M059J (cell line): Measurements from ENCODE around the gene HEXD. TPM values are rescaled to one million over a fixed set of nuclear protein-coding genes. Genes with fewer than 3 reads are reported as not detected.
"Not testable (repeated sequence)": the region's sequence is repeated elsewhere in the genome, so short reads cannot be mapped to it uniquely, and the experiment has no call there.

ENCODE experiments used
- DNase-seq: peaks from one replicate; pipeline ENCODE4 v3.0.0-alpha.2; 2012; ENCODE audit warnings: low read depth
- total RNA-seq: library from RNA; depleted of rRNA; stranded (reverse); fragments of >200 nt; shearing (Covaris generic); gene quantifications from 2 replicates; pipeline ENCODE4 v1.2.3, GENCODE V29; 2014

Gene HEXD
- total RNA-seq, 1 experiment from 2014 or later, result 7.3 TPM

DNA sequence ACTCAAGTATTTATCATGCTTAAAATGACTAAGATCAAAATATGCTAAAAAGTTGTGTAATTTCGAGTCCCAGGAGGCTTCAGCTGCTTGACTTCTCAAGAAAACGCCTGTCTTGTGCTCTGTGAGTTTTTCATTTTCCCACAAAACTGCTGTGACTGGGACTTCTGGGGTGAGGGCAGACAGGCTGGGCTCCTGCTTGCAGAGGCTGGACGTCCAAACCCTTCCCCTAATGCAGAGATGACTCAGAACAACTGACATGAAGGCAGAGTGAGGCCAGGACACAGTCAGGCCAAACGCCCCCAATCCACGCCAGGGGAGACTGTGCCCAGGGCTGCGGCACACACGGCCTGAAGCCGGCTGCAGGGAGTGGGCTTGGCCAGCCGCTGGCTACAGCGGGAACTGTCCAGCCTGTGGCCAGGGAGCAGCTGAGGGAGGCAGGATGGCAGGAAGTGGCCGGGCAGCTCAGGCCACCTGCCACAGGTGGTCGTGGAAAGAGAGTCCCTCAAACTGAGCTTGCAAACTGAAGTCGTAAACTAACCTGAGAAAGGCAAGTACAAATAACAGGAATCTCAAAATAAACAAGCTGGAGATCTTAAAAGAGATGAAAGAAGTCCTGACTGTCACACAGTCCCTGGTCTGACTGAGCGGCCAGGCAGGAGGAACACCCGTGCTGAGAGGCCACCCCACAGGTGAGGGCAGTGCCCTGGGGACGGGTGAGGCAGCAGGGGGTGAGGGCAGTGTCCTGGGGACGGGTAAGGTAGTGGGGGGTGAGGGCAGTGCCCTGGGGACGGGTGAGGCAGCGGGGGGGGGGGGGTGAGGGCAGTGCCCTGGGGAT lies 21.3 kb upstream of the HEXD start:
- DNase-seq, result peak; percentile 29

DNA sequence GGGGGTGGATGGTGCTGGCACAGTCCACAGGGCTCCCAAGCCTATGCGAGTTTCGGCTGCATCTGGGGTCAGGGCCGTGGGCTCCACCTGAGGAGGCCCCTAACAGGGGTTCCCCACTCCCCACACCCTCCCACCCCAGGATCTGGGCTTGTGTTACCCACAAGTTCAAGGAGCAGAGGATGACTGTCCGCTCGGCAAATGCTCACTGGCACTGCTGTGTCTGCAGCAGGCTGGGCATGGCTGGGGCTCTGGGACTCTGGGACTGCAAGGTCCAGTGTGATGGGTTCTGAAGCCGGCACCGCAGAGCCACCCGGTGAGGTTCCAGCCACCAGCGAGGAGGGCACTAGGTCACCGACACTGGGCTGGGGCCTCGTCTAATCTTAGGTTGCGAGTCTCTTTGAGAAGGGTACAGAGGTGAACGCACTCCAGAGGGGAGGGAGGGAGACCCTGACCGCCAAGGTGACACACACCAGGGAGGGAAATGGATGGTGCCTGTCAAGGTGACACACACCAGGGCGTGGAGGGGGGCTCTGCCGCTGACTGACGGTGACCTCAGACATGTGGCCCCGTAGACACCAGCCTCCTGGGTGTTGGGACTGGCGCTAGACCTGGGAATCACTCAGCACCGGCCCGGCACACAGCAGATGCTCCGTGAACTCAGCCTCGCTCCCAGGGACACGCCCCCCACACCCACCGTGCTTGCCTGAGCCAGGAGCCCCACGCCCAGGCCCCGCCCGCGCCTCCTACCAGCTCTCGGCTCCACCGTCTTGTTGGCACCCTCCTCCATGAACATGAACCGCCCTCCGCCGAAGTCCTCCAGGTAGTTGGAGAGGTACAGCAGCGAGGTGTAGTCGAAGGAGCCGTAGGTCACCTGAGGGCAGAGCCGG lies 20.5 kb upstream of the HEXD start:
- DNase-seq, result no peak

DNA sequence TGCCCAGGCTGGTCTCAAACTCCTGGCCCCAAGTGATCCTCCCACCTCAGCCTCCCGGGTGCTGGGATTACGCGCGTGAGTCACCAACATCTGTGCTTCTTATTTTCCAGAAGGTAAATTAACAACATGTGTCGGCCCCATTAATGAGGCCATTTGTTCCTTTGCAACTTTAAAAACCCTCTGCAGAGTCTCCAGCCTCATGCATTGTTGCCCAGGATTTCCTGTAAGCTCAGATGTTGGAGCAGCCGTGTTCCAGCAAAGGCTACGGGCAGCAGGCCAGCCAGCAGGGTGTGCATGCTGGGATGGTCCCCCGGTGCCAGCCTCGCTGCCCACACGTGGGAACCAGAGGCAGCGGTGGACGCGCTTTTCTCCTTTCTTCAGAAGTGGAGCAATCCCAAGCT lies 19.1 kb upstream of the HEXD start:
- no peak for DNase-seq

DNA sequence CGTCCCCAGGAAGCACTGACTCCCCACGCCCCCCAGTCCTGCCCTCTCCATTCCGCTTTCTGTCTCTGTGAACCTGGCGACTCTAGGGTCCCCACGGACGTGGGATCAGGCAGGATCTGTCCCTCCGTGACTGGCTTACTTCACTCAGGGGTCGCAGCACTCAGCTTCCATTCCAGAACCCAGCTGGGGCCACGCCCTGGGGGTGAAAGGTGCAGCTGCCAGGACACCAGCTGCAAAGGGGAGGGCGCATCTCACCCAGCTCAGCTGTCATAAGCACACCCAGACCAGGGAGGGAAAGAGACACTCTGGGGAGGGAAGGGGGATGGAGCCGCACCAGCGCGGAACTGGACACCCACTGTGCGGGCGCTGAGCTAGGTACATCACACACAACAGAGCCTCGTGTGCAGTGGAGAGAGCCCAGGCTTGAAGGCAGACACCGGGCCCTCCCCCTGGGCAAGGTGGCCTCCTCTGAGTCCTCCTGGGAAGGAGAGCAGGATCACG lies 18.5 kb upstream of the HEXD start:
- DNase-seq, result no peak

DNA sequence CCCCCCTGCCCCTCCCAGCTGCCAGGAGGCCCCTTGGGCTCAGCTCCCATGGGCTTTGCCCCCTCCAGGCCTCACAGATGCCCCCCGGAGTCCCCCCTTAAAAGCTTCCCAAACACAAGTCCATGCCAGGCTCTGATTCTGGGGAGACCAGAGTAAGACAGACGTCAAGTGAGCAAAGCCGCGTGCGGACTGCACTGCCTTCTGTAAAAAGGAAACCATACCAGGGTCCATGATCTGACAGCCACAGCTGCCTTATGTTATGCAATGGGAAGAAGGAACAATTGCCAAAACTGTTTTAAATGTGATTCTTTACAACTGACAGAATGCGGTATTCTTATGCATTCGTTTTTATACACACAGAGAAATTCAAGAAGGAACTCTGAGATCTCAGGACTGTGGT lies 17.9 kb upstream of the HEXD start:
- DNase-seq, result no peak

DNA sequence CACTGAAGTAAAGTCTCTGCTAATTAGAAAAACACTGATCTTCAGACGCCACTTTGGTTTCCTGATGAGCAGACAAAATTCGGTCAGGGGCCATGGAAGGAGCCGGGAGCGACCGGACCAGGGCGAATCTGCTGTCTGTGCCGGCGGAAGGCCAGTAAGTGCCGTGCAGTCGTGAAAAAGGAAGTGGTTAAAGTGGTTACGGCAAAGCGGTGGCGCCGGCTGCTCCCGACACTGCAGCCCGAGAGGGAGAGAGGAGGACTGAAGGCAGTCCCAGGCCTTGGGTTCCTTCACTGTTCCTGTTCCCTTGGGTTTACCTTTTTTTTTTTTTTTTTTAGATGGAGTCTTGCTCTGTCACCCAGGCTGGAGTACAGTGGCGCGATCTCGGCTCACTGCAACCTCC lies 17.3 kb upstream of the HEXD start:
- no peak for DNase-seq

DNA sequence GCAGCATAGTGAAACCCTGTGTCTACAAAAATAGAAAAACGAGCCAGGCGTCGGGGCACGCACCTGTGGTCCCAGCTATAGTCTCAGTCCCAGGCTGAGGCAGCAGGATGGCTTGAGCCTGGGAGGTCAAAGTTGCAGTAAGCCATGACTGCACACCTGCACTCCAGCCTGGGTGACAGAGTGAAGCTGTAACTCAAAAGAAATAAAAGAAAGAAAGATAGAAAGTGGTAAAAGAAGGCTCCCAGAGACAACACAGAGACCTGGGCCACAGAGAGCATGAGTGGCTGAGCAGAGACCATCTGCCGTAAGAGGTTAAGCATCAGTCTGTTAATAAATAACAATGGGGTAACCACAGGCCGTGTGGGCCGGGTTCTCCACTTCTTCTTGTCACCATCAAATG lies 15.3 kb upstream of the HEXD start:
- no peak for DNase-seq

DNA sequence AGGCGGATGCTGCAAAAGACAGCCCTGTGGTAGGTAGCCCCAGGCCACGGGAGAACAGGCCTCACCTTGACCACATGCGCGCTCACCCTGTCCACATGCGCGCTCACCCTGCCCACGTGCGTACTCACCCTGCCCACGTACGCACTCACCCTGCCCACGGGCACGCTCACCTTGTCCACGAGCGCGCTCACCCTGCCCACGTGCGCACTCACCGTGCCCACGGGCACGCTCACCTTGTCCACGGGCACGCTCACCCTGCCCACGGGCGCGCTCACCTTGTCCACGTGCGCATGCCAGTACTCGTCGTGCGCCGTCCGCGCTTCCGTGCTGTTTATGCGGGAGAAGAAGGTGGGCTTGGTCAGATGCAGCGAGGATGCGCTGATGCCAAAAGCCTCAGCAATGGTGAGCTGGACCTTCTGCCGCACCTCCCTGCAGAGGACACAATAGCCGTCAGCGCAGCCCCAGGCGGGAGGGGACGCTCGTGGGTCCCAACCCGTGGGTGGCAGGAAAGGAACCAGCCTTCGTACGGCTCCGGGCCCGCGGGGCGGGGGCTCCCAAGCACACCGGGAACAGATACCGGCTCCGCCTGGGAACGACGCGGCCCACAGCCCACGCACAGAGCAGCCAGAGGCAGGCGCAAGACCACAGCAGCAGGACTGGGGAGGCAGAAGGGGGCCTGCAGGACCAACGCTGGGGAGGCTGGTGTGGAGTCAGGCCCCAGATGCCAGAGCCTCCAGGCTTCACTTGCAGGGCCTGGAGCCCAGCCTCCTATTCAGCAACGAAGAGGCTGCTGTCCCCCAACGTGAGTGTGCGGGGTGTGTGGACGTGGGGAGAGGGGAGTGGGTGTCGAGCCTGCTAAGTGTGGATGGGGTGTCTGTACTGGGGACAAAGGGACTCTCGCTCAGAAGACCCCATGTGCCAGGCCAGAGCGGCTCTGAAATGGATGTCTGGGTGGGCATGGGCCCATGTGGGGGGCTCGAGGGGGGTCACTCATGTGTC lies 14.2 kb upstream of the HEXD start:
- DNase-seq, result no peak

DNA sequence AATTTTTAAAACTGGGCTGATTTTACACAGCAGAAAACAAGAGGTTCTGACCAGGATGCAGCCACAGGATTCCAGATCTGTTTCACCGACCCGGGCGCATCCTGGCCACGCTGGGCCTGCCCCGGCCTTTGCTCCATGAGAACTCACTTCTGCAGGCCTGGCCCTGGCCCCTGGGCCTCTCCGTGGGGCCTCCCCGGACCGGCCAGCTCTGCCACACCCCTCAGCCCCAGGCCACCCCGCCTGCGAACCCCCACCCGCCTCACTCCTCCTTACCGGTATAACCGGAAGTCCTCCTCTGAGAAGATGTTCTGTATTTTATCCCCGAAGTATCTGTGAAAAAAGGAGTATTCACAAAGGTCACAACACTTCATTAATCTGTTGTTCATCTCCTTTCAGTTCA lies 13.1 kb upstream of the HEXD start:
- no peak for DNase-seq

DNA sequence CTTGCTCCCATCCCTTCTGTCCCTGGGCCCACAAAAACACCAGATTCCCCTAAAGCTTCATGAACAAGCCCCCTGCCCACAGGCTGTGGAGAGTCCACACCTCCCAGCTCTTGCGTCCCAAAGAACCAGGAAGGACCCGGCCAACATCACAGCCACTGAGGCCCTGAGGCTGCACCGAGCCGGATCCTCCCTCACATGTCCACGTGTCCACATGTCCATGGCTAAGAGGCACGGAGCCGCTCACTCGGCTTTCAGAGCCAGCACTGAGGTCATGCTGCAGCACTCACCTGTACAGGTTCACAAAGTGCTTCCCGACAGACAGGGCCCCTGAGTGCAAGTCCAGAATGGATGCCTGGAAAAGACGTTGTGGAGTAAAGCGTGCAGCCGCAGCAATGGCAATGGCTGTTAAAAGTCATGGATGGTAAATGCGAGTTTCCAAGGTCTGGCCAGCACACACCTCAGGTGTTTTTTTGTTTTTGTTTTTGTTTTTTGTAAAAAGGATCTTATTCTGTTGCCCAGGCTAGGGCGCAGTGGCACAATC lies 11.9 kb upstream of the HEXD start:
- no peak for DNase-seq

DNA sequence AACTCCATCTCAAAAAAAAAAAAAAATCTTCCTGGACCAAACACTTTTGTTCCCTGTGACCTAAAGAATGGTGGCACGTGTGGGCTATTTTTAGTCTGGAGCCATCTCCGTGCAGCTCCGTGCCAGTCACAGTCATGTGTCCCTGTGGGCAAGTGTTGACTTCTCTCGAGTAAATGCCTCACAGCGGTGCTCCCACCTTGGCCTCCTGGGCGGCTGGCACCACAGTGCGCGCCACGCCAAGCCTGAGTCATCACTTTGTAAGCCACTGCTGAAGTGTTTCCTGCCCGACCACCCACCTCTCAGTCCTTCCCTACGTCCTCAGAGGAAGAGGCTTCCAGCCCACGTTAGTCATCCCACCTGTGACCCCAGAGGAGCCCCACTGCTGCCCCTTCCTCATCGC lies 10.9 kb upstream of the HEXD start:
- peak; percentile 80 for DNase-seq

DNA sequence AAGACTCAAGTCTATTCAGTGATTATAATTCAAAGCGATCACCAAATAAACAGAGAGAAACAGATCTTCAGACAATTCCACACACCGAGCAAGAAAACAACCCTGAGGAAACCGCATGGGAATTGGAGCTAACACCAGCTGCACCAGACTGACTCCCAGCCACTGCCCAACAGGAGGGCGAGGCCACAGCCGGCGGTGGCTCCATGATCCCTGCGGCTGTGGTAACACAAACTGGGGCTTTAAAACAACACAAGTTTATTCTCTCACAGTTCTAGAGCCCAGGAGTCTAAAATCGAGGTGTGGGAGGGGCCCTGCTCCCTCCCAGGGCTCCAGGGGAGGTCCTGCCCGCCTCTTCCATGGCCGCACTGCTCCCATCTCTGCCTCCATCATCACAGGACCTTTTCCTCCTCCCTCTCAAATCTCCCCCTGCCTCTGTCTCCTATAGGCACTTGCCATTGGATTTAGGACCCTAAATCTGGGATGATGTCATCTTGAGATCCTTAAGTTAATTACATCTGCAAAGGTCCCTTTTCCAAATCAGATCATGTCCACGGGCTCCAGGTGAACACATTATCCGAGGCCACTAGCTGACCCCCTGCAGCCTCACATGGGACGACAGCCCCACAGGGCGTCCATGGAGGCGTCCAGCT lies 9.7 kb upstream of the HEXD start:
- DNase-seq, result no peak

DNA sequence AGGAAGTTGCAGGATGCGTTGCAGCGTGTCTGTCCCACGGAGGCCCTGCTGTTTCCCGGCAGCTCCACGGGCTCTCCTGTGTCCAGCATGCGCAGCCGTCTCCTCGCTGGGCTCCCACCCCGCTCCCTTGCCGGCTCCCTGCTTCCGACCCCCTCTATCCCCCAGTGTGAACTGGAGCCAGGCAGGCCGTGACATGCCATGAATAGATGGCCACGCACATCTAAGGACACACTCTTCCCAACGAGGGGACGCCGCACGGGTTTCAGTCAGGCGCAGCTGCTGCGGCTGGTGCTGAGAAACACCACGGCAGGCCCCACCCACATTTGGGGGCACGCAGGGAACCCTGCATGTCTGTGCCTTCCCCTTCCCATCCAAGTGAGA lies 9.2 kb upstream of the HEXD start:
- no peak for DNase-seq

DNA sequence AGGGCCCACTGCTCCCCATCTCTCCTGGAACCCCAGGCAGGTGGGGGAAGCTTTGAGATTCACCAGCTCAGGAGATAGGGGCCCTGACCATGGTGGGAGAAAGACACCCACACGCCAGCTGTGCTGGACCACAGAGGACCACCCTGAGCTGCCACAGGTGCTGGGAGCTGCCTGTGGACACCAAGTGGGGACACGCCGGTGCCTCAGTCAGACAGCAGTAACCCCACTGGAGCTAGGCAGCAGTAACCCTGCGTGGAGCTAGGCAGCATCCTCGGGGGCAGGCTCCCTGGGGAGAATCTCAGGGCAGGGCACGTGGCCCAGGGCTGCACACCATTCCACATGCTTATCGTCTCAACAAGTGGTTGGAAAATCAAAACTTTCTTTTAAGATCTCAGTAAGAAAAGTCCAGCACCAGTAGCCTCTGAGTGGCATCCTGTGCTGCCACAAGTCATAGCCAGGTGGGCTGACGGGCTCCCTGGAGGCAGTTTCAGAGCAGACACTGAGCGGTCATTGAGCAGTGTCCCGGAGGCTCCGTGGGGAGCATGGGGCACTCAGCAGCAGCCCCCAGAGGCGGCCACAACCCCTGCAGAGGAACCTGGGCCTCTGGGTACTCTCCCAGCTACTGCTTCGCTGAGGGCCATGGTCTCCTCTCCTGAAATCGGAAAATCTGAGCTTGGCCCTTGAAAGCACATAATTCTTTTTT lies 8.0 kb upstream of the HEXD start:
- no peak for DNase-seq

DNA sequence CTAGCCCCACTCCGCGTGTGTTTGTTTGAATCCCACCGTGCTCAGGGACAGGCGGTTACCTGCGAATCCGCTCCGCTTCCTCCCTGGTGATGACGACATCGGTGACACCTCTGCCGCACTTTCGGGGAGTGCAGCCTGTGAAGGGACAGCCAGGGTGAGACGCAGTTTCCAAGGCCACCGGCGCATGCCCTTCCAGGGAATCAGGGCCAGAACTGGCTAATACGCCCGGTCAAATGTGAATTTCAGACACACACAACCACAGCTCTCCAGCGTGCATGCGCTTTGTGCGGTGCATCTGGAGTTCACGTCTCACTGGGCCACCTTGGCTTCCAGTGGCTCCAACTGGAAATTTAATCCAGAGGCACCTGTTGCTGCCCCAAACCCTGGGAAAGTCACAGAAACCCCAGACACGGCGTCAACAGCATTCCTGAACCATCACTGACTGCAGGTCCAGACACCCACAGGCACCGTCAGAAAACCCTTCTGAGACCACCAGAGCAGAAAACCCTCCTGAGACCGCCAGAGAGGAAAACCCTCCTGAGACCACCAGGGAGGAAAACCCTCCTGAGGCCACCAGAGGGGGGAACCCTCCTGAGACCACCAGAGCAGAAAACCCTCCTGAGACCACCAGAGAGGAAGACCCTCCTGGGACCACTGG lies 6.6 kb upstream of the HEXD start:
- no peak for DNase-seq

DNA sequence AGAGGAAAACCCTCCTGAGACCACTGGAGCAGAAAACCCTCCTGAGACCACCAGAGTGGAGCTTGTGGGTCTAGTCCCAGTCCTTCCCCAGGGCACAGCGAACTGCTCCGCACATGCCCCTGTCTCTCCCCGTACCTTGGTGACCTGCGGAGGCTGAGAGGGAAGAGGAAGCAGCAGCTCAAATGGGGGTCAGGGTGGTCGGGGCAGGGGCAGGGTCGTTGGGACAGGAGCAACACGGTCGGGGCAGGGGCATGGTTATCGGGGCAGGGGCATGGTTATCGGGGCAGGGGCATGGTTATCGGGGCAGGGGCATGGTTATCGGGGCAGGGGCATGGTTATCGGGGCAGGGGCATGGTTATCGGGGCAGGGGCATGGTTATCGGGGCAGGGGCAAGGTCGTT lies 6.1 kb upstream of the HEXD start:
- DNase-seq, result not testable (repeated sequence)

DNA sequence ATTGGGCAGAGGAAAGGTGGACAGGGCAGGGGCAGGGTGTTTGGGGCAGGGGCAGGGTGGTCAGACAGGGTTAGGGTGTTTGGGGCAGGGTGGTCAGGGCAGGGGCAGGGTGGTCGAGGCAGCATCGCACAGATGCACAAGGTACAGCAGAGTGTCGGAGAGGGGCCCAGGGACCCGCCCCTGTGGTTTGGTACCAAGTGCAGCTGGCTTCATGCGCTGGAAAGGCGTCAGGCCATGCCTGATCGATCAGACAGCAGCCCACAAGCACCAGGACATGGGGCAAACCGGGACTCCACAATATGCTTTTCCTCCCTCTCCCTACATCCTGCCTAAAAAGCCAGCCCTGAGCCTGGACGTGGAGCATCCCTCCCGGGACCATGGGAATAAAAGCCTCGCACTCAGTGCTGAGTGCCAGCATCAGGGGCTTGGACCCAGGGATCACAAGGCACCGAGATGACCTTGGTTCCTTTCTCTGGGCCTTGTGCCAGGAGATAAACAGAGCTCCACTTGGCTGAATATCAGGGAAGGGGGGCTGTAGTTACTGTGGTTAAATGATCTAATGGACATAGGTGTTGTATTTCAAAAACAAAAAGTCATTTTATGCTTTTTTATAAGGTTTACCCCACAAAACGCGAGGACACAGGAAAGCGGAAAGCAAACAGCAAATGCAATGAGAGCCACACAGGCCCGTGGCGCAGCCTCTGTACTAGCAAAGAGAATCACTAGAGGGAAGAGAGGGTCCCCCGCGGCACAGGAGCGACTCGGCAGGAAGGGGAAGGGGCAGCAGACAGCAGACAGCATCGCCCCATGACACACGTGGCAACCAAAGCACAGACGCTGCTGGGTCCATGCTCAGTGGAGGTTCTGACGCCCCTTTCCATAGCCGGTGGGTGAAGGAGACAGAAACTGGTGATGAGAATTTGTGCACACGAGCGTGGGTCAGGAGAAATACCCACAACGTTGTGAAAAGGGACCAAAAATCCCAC lies 5.3 kb upstream of the HEXD start:
- DNase-seq, result no peak

DNA sequence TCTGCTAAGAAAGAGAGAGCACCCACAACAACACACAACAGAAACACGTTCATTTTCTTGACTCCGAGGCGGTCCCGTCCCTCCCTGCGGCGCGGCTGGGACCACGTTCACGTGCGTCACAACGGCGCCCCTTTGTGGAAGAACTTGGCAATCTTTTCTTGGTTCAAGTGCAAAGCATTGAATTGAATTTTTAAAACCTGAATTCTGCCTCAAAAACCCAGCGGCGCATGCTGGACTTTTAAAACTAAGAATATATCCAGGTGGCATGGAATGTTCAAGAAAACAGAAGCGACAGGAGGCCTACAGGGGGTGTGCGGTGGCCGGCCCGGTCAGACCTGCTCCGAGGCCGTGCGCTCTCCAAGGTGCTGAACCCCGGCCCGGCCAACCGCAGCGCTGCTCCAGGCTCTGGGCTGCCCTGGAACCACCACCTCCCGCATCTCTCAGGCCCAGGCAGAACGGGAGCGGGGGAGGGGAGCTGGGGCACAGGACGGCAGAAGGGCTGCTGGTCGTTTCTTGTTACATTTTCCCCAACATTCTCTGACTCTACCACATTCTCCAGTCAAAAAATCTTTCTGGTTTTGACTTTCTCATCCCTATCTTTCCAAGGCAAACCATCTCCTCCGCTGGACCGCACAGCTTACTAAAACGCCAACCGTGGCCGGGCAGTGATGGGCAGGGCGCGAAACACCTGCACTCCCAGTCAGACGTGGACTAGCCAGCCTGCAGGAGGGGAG lies 3.4 kb upstream of the HEXD start:
- DNase-seq, result peak; percentile 19
